Endothelial cell of umbilical vein (primary cell): ENCODE data around the gene ACP4.

Experiments used
- CTCF ChIP-seq, 2 donors: IDR thresholded peaks; 1 replicate in 1 of 2; 2 replicates in 1 of 2; pipeline ENCODE4 v1.5.1; 2011; ENCODE audit warnings: low read length in 2 of 2, mild to moderate bottlenecking in 2 of 2, moderate library complexity in 2 of 2, control low read depth in 1 of 2, inconsistent platforms in 1 of 2, low read depth in 1 of 2; ENCODE audit not compliant: insufficient read depth in 1 of 2; ENCODE audit errors: extremely low read depth in 1 of 2
- EZH2 ChIP-seq: IDR thresholded peaks from 2 replicates; pipeline ENCODE4 v1.6.1; 2012; ENCODE audit warnings: borderline replicate concordance, low read depth, mild to moderate bottlenecking, moderate library complexity, low read length, inconsistent platforms; ENCODE audit not compliant: severe bottlenecking
- FOS ChIP-seq: IDR thresholded peaks from 2 replicates; pipeline ENCODE4 v1.6.1; 2011; ENCODE audit warnings: mild to moderate bottlenecking, low read length, moderate library complexity, borderline replicate concordance; ENCODE audit not compliant: insufficient read depth
- JUN ChIP-seq: IDR thresholded peaks from 2 replicates; pipeline ENCODE4 v1.6.1; 2011; ENCODE audit warnings: borderline replicate concordance, low read depth; ENCODE audit not compliant: insufficient read length, insufficient read depth
- MYC ChIP-seq: IDR thresholded peaks from one replicate; pipeline ENCODE4 v1.6.1; 2011; ENCODE audit warnings: mild to moderate bottlenecking, low read depth, low read length
- POLR2A ChIP-seq: IDR thresholded peaks from 2 replicates; pipeline ENCODE4 v1.6.1; 2012; ENCODE audit warnings: low read depth, mild to moderate bottlenecking, control low read depth, low read length
- POLR2AphosphoS5 ChIP-seq: IDR thresholded peaks from 2 replicates; pipeline ENCODE4 v1.6.1; 2012; ENCODE audit warnings: low read depth, mild to moderate bottlenecking, control low read depth, low read length, moderate library complexity; ENCODE audit not compliant: insufficient read depth
- TF ChIP-seq, protein P1 (sequence below): IDR thresholded peaks from 2 replicates; pipeline ENCODE4 v1.6.1; 2011; ENCODE audit not compliant: insufficient read depth, insufficient read length

GRCh38 chr19:50818859-50819472 lies 28.8 kb downstream of the ACP4 start:
- TF ChIP-seq CTCF (IDR thresholded peaks at IDR 0.05; ENCODE audit: extremely low read depth in 1 of 2, insufficient read depth in 1 of 2, low read depth in 1 of 2, low read length in 2 of 2) (no peak), POLR2AphosphoS5 (no peak), FOS (no peak), POLR2A (no peak), EZH2 (no peak), JUN (no peak), MYC (no peak)
- TF ChIP-seq, protein P1, sequence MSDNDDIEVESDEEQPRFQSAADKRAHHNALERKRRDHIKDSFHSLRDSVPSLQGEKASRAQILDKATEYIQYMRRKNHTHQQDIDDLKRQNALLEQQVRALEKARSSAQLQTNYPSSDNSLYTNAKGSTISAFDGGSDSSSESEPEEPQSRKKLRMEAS: no peak
